ENCODE results near the gene TMBIM6.
"Not testable (repeated sequence)": the region's sequence is repeated elsewhere in the genome, so short reads cannot be mapped to it uniquely, and the experiment has no call there.

The TMBIM6 gene

DNA sequence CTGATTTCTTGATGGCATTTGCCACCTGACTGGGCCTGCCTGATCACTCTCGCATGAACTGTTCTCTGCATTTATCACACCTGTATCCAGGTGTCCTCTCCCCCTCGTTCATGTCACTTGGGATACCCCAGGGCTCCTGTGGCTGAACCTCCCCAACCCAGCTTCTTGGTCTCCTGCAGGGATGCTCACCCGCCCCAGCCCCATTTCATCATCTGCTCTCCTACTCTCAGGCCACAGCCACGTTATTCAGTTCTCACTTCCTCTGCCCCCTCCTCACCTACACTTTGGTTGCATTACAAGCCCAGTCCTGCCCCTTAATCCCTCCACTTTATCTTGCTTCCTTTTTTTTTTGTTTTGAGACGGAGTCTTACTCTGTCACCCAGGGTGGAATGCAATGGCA lies 35.5 kb downstream of the TMBIM6 start:
- no peak for DNase-seq (ENCODE audit: low read depth)

DNA sequence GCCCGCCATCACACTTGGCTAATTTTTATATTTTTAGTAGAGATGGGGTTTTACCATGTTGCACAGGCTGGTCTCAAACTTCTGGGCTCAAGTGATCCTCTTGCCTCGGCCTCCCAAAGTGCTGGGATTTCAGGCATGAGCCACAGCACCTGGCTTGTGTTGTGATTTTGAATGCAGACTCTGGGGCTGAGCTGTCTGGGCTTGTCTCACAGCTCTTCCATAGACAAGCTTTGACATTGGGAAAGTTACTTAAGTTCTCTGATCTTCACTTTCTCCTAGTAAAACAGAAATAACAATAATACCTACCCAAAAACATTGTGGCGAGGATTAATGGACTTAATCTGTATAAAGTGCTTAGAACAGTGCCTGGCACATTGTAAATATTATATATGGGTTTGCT lies 36.0 kb downstream of the TMBIM6 start:
- DNase-seq (ENCODE audit: low read depth): no peak

DNA sequence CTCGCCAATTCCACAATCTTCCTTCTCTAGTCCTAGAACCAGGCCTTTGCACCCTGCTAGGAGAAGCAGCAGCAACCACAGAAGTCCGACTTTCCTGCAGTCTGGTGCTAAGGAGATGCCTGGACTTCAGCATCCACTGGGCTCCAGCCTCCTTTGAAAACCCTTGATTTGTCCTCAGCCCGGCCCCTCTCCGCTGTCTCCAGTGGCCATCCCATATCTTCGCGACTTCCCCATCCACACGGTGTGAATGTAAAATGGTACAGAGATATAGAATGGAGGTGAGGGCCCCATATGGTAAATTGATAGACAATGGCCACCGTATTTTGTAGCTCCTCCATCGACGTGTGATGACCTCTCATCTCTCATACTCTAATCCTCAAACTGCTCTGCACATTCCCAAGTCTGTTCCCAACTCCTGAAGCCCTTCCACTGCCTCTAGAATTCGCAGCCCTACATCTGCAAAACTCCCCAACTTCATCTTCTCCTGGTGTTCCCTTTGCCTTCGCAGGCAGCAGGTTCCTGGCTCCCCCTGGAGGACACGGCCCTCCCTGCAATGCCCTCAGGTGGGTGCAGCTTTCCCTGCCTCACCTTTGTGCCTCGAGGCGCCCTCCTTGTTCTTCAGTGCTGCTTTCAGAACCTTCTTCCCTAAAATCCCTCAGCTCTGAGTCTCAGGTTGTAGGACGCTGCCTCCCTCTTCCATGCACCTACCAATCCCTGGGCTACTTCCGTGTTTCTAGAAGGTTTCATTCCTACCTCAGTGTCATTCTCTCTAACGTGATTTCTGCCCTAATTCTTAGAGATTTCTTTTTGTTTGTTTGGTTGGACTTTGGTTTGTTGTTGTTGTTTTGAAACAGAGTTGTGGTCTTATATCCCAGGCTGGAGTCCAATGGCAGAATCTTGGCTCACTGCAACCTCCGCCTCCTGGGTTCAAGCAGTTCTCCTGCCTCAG lies 36.7 kb downstream of the TMBIM6 start:
- DNase-seq (ENCODE audit: low read depth): peak; percentile 34

DNA sequence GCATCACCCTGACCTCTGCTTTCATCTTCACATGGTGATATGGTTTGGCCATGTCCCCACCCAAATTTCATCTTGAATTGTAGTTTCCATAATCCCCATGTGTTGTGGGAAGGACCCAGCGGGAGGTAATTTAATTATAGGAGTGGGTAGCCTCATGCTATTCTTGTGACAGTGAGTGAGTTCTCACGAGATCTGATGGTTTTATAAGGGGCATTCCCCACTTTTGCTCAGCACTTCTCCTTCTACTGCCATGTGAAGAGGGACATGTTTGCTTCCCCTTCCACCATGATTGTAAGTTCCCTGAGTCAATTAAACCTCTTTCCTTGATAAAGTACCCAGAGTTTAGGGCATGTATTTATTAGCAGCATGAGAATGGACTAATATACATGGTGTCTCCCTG lies 38.2 kb downstream of the TMBIM6 start:
- DNase-seq (ENCODE audit: low read depth): no peak

DNA sequence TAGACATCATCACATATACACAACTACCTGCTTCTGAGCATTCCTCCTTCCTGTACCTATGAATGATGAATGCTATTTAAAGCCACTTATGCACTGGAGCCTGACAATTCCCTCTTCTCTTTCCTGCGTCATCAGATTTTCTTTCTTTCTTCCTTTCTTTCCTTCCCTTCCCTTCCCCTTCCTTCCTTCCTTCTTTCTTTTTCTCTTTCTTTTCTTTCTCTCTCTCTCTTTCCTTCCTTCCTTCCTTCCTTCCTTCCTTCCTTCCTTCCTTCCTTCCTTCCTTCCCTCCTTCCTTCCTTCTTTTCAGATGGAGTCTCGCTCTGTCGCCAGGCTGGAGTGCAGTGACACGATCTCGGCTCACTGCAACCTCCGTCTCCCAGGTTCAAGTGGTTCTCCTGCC lies 39.6 kb downstream of the TMBIM6 start:
- DNase-seq (ENCODE audit: low read depth): not testable (repeated sequence)

DNA sequence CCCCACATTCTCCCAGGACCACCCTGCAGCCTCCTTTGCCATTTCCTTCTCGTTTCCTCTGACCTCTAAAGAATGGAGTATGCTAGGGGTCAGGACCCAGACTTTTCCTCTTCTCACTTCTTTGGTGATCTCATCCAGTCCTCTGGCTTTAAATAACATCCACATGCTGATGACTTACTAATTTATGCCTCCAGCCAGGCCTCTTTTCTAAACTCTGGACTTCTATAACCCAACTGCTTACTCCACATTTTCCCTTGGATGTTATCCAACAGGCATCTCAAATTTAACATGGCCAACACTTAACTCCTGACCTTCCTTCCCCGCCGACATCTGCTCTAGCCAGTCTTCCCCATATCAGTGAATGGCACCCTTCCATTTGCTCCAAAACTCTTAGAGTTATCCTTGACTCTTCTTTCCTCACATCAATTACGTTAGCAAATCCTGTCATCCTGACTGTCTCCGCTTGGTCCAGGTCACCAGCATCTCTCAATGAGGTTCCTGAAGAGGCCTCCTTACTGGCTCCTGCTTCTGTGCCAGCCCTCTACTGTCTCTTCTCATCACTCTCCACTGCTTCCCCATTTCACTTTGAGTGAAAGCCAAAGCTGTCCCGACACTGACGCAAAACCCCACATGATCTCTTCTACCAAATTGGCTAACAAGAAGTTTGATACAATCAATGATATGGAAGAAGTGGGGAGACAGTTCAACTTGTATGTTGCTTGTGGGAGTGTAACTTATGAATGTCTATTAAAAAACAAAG lies 42.7 kb downstream of the TMBIM6 start:
- peak; percentile 71 for DNase-seq (ENCODE audit: low read depth)

DNA sequence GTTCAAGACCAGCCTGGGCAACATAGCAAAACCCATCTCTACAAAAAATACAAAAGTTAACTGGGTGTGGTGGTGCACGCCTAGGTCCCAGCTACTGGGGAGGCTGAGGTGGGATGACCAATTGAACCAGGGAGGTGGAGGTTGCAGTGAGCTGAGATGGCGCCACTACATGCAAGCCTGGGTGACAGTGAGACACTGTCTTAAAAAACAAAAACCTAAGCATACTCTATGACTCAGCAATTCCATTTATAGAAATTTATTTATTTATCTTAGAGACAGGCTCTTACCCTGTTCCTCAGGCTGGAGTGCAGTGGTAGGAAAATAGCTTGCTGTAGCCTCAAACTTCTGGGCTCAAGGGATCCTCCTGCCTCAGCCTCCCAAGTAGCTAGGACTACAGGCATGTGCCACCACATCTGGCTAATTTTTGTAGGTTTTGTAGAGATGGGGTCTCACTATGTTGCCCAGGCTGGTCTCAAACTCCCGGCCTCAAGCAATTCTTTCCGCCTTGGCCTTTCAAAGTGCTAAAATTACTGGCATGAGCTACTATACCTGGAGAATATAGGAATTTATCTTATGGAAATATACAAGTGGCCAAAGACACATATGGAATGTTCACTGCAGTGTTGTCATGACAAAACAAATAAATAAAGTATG lies 43.5 kb downstream of the TMBIM6 start:
- DNase-seq (ENCODE audit: low read depth): peak; percentile 59

DNA sequence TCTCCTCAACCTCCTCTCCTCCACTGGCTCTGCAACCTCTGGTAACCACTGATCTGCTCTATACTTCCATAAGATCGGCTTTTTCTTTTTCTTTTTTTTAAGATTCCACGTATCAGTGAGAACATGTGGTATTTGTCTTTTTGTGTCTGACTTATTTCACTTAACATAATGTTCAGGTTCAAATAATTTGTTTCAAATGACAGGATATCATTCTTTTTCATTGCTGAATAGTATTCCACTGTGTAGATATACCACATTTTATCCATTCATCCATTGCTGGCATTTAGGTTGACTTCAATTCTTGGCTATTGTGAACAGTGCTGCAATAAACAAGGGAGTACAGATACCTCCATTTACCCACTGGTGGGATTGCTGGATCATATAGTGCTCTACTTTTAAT lies 46.3 kb downstream of the TMBIM6 start:
- no peak for DNase-seq (ENCODE audit: low read depth)

DNA sequence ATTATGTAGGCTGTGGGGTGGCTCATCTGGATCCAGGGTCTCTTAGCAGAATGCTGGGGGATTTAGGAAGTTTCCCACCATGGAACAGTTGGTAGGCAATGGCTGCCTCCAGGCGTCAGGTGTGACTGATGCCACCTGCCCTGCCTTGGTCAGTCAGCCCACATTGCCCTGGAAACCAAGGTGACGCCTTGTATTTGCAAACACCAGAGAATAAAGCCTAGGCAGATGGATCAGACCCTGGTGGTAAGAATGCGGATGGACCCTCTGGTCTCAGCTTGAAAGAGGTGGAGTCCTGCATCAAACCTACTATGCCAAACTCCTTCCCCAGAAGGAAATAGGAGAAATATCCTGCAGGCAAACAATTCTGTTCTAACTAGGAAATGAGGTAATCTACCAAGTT lies 48.6 kb downstream of the TMBIM6 start:
- DNase-seq (ENCODE audit: low read depth): no peak

DNA sequence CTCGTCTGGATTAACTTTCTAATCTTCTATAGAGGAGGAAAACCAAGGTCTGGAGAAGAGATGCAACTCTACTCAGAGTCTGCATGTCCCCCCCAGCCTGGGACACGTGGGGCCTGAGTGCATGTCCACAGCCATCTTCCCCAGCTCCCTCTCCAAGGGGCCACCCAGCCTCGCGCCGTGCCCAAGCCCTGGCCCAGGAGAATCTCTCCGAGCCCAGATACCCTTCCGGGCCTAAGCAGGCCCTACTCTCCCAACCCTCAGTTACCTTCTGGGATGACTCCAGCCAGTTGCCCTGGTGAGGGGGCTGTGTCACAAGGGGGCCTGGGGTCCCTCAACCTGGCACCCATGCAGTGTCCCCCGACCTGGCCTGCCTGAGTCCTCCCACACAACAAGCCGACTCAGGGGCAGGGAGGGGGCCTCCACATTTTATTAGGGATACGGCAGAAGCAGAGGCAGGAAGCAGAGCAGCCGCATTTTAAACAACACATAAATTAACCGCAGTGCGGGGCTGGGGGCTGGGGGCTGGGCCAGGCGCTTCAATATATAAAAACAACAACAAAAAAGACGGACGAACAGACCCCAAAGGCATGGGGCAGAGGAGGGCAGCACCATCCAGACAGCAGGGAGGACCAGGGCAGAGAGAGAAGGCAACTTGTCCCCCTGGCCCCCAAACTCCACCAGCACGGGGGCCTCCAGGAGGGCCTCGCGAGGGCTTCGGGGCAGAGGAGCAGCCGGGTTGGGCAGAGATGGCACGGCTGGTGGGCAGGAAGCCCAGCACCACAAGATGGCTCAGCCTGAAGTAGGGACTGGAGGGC lies 49.6 kb downstream of the TMBIM6 start:
- no peak for DNase-seq (ENCODE audit: low read depth)

DNA sequence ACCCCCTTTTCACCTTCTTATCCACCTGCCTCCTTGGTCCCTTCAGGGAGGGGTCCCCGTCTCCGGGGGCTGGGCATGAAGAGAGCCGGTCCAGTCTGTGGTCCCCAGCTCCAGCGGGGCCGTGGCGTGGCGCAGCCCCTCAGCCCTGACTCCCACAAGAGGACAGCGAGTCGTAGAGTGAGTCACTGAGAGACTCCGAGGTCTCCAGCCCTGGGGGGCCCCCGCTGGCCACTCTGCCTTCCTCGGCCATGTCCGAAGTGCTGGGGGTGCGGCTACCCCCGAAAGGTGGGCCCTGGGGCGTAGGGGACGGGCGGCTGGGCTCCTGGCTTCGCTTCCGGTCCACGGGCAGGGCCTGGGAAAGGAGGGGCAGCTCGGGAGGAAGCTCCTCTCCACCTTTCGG lies 50.3 kb downstream of the TMBIM6 start:
- no peak for DNase-seq (ENCODE audit: low read depth)

DNA sequence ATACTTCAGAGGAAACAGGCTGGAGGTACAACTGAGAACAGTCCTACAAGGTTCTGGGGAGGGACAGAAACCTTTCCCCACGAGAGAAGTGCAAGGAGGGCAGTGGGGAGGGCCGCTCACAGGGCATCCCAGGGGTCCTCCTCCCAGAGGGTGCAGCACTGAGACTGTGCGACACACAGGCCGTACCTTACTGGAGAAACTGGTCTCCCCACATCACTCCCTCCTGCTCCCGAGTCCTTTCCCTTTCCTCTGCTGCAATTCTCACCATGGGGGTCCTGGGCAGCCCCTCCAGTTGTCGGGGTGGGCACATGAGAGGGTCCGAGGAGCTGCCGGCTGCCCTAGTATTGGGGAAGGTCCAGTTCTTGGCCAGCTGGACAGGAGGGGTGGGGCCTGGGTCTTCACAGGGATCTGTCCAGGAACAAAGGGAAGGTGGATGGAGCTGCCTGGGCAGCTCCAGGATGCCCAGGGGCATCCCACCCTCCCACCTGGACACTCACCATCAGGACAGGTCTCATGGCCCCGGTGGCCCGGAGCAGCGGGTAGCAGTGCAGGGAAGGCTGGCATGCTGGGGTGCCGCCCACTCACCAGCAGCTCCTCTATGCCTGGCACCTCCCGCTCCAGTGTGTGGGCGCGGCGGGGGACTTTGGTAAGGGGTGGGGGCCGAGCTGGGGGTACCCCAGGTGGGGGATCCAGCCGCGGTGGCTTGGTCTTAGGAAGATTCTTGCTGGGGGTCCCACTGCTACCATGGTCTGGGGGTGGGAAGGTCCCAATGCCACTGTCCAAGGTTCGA lies 51.0 kb downstream of the TMBIM6 start:
- no peak for DNase-seq (ENCODE audit: low read depth)

DNA sequence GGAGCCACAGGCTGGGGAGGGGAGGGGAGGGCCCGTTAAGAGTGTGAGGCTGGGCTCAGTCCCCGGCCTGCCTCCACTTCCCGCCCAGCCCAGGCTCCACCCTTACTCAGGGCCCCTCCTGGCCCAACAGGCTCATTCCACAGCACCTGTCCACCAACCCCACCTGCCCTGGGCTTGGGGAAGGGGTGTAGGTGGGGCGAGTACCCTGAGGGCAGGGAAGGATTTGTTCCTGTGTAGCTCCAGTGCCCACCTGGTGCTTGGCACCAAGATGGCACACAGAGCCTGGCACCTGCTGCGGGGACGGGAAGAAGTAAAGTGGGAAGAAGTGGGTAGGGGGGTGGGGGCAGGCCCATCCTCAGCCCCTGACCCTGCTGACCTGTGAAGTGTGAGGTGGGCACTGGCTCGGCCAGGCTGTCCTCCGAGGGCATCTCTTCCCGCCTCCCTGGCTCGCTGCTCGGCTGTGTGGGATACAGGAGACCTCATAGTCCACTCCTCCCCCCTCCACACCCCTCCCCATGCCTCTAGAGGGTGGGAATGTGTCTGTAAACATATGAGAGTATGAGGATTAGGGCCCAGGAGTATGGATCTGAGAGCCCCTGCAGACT lies 51.7 kb downstream of the TMBIM6 start:
- DNase-seq (ENCODE audit: low read depth): no peak

DNA sequence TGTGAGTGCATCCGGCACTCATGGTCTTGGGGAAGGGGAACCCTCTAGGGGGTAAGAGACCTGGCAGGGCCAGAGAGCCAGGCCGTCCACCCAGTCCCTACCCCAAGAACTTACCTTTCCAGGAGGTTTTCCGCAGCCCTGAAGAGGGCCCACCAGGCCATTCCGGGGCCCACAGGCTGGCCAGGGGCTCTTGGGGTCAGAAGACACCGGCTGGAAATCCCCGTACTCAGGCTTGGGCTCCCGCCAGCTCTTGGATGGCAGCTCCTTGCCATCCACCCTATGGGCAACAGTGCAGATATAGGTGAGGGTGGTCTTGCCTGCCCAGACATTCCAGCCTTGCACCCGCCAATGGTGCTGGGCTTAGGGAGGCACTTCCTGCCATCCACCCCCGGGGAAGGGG lies 52.3 kb downstream of the TMBIM6 start:
- DNase-seq (ENCODE audit: low read depth): no peak

DNA sequence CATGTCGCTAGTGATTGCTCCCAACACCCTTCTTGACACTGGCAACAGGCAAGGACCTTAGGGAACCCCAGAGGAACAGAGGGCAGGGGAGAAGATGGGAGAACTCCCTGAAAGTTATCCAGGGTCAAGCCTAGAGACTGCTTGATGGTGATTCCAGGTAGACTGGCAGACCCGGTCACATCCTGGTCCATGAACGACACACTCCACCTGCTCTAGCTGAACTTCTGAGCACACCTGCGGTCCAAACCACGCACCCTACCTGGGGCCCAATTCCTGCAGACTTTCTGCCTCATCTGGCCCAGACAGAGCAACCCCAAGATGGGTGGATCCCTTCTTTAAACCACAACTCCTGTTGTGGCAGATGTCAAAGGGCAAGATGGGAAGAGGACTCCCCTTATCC lies 52.7 kb downstream of the TMBIM6 start:
- DNase-seq (ENCODE audit: low read depth): no peak

DNA sequence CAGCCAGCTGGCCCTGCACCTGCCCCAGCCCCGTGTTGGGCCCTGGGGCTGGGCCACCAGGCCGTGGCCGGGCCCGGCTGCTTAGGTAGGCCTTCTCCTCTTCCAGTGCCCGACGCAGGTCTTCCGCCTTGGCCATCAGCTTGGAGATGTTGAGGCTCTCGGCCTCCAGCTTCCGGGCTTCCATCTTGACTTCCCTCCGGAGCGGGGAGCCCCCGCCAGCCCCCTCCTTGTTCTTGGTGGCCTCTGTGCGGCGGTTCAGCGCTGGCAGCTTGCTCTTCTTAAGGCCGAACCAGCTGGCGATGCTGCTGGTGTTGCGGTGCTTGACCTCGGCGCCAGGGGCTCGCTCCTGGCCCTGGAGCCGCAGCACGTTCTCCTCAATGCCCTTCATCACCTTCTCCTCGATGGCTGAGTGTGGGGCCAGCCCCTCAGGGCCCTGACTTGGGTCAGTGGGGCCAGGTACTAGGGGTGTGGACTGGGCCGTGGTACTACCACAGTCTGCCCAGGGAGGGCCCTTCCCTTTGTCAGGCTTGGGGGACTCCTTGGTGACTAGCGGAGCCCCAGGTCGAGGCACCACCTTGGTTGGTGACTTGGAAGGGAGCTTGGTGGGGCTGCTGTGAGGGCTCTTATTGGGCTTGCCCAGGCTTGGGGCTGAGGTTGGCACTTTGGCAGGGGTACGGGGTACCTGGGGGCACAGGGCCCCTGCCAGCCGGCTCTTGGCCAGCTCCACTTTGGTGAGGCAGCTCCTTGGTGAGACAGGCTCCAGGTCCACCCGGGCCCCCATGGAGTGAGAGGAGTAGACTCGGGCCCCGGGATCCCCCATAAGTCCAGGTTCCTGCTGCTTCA lies 53.7 kb downstream of the TMBIM6 start:
- no peak for DNase-seq (ENCODE audit: low read depth)

DNA sequence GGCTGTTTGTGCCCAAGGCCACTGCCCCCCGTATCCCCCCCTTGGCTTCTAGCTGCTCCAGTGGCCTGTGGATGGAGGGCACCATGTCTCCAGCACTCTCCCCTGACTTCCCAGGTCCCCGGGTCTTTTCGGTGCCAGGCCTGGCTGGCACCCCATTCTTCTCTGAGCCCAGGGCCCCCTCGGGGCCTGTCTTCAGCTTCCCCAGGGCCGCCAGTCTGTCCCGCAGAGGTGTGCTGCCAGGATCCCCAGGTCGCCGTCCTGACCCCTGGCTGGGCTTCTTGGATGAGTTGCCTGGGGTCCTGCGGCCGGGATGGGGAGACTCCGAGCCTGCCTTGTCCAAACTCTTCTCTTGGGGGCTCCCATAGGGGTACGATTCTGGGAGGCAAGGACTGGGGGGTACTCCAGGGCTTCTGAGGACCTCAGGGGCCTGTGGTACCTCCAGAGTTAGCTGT lies 54.3 kb downstream of the TMBIM6 start:
- DNase-seq (ENCODE audit: low read depth): no peak

DNA sequence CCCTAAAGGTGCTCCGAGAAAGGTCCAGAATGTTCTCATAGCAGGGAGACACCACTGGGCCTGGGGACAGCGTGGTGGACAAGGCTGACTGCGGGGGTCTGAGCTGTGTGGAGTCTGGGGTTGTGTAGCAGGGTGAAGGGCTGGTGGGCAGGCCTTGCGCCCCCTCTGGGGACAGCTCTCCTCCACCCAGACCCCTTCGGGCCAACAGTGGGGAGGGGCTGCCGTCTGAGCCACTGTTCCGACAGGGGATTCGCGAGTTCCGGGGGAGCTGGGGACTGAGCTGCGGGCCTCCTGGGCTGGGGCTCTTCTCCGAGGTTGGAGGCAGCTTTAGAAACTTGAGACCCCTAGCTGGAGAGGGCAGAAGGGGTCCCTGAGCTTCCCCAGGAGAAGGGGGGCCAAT lies 54.8 kb downstream of the TMBIM6 start:
- no peak for DNase-seq (ENCODE audit: low read depth)

DNA sequence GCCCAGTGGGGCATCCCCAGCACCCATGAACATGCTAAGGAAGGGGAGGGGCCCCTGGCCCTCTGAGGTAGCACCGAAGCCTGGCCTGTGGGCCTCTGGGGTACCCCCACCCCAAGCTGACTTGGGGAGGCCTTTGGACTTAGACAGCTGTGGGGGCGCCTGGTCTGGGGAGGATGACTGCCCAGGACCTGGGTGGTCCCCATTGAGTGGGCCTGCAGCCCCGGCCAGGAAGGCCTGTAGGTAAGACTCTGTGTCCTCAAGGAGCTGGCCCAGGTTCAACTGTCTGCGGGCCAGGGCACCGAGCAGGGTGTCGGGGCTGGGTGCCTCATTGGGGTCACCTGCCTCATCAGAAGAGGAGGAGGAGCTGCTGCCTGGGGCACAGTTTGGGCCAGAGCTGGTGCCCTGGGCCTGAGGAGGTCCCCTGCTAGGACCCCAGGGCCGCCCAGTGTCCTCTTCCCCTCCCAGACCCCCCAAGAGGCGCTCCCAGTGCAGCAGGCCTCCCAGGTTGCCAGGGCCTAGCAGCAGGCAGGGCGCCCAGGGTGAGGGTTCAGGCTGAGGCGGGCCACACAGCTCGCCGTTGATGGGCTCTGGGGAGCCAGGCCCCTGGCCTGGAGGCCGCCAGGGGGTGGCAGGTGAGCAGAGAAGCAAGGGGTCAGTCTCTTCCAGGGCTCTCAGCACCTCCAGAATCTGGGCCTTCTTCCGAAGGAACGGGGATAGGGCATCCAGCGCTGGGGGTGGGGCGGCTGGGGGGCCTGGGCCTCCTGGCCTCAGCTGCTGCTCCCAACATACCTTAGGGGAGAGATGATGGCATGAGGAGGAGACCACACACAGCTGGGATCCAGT lies 55.5 kb downstream of the TMBIM6 start:
- no peak for DNase-seq (ENCODE audit: low read depth)
